DOHH2 (cell line): Measurements from ENCODE around the gene MTFMT.

Experiments
- H3F3A ChIP-seq: fragments of 200-600 bp; sonication (generic), shearing (Covaris generic); 2 replicates; pipeline ENCODE4 v1.6.0; 2016; ENCODE audit warnings: antibody characterized with exemption, mild to moderate bottlenecking; ENCODE audit not compliant: control insufficient read depth, insufficient read depth
- H3K27ac ChIP-seq: fragments of 200-600 bp; sonication (generic); 2 replicates; pipeline ENCODE4 v1.5.1; 2014; ENCODE audit warnings: low read depth, mild to moderate bottlenecking, low read length, moderate library complexity
- H3K27me3 ChIP-seq: fragments of 200-600 bp; sonication (generic); 2 replicates; pipeline ENCODE4 v1.6.1; 2014; ENCODE audit warnings: mild to moderate bottlenecking, low read length, mixed read lengths; ENCODE audit not compliant: control insufficient read depth
- H3K36me3 ChIP-seq: fragments of 200-600 bp; sonication (generic); 2 replicates; pipeline ENCODE4 v1.6.1; 2014; ENCODE audit warnings: mild to moderate bottlenecking, low read length, moderate library complexity, mixed read lengths; ENCODE audit not compliant: control insufficient read depth
- H3K4me1 ChIP-seq: fragments of 200-600 bp; sonication (generic); 2 replicates; pipeline ENCODE4 v1.6.1; 2014; ENCODE audit warnings: mild to moderate bottlenecking, low read length, mixed read lengths; ENCODE audit not compliant: control insufficient read depth
- H3K4me2 ChIP-seq: fragments of 200-600 bp; sonication (generic); 2 replicates; pipeline ENCODE4 v1.6.0; 2014; ENCODE audit warnings: mild to moderate bottlenecking, low read length, moderate library complexity
- H3K4me3 ChIP-seq: fragments of 200-600 bp; sonication (generic); 2 replicates; pipeline ENCODE4 v1.5.1; 2014; ENCODE audit warnings: mild to moderate bottlenecking, low read length, mixed read lengths
- H3K79me2 ChIP-seq: fragments of 200-600 bp; sonication (generic); 2 replicates; pipeline ENCODE4 v1.6.1; 2014; ENCODE audit warnings: mild to moderate bottlenecking, low read length, mixed read lengths; ENCODE audit not compliant: control insufficient read depth
- H3K9me2 ChIP-seq: fragments of 200-600 bp; sonication (generic); replicated peaks from 2 replicates; pipeline ENCODE4 v1.6.1; 2014; ENCODE audit warnings: mild to moderate bottlenecking, low read length, mixed read lengths; ENCODE audit not compliant: control insufficient read depth
- H3K9me3 ChIP-seq: fragments of 200-600 bp; sonication (generic); 2 replicates; pipeline ENCODE4 v1.6.1; 2014; ENCODE audit warnings: antibody characterized with exemption, low read length, mixed read lengths; ENCODE audit not compliant: control insufficient read depth, insufficient read depth
- H4K20me1 ChIP-seq: fragments of 200-600 bp; sonication (generic); 2 replicates; pipeline ENCODE4 v1.6.0; 2014; ENCODE audit warnings: low read depth, mild to moderate bottlenecking, antibody characterized with exemption, low read length, moderate library complexity; ENCODE audit not compliant: control insufficient read depth, insufficient read depth
- CTCF ChIP-seq: fragments of 200-600 bp; sonication (generic); IDR thresholded peaks from one replicate; pipeline ENCODE4 v1.5.1; 2014; ENCODE audit warnings: antibody characterized with exemption, mild to moderate bottlenecking, low read depth, low read length; ENCODE audit not compliant: poor library complexity, severe bottlenecking
- EZH2phosphoT487 ChIP-seq: fragments of 200-600 bp; sonication (generic); IDR thresholded peaks from 2 replicates; pipeline ENCODE4 v1.6.1; 2017; ENCODE audit warnings: borderline replicate concordance, mild to moderate bottlenecking, antibody characterized with exemption, low read length, moderate library complexity, mixed read lengths

Gene MTFMT

GRCh38 chr15:65056868-65057548 is 27.6 kb upstream of the MTFMT start:
- Histone ChIP-seq H3K27me3 (no peaks in the 10 kb centered on the region; the same call in 1 of the 2 replicates), H3K4me3 (no peak overlapping the region), H3K4me2 (no peak overlapping the region), H4K20me1 (no peaks in the 10 kb centered on the region), H3K79me2 (no peaks in the 10 kb centered on the region), H3K9me2 (no peaks in the 10 kb centered on the region), H3K36me3 (no peaks in the 10 kb centered on the region), H3K27ac (no peak overlapping the region), H3K9me3 (no peaks in the 10 kb centered on the region), H3K4me1 (no peaks in the 10 kb centered on the region), H3F3A (no peaks in the 10 kb centered on the region)
- no peak for TF ChIP-seq EZH2phosphoT487
- no peak for TF ChIP-seq CTCF

- TF ChIP-seq CTCF, result no peak
- no peak for TF ChIP-seq EZH2phosphoT487
- no peaks in the 10 kb centered on the region for H3K9me2 ChIP-seq
- no peaks in the 10 kb centered on the region for H4K20me1 ChIP-seq
- no peak overlapping the region for H3K4me2 ChIP-seq
- H3K27ac ChIP-seq, result no peak overlapping the region
- no peaks in the 10 kb centered on the region; the same call in 1 of the 2 replicates for H3K27me3 ChIP-seq
- no peaks in the 10 kb centered on the region for H3F3A ChIP-seq
- H3K4me1 ChIP-seq, result no peaks in the 10 kb centered on the region
- H3K79me2 ChIP-seq, result no peaks in the 10 kb centered on the region
- no peaks in the 10 kb centered on the region for H3K36me3 ChIP-seq
- no peaks in the 10 kb centered on the region for H3K9me3 ChIP-seq
- H3K4me3 ChIP-seq, result no peak overlapping the region
These were observed 26.7 kb upstream of the MTFMT start for GRCh38 chr15:65056106-65056505.

GRCh38 chr15:65055201-65055870 is 25.9 kb upstream of the MTFMT start:
- Histone ChIP-seq H3K9me2 (no peaks in the 10 kb centered on the region), H3K27ac (no peak overlapping the region), H4K20me1 (no peaks in the 10 kb centered on the region), H3K4me2 (no peak overlapping the region), H3K79me2 (no peaks in the 10 kb centered on the region), H3K36me3 (no peaks in the 10 kb centered on the region), H3F3A (no peaks in the 10 kb centered on the region), H3K4me3 (no peak overlapping the region), H3K9me3 (no peaks in the 10 kb centered on the region), H3K4me1 (peaks cover 3% of the 10 kb centered on the region), H3K27me3 (no peaks in the 10 kb centered on the region; the same call in 1 of the 2 replicates)
- TF ChIP-seq CTCF (no peak), EZH2phosphoT487 (no peak)
